Fibroblast of mammary gland (primary cell): Measurements from ENCODE around the gene RASGRF2.

ENCODE experiments used
- DNase-seq: peaks from one replicate; pipeline ENCODE4 v3.0.0-alpha.2; 2010; ENCODE audit warnings: low read depth
- H3K4me3 ChIP-seq: 2 replicates; pipeline ENCODE4 v1.5.1; 2011; ENCODE audit warnings: low read depth, mild to moderate bottlenecking, low read length, moderate library complexity; ENCODE audit not compliant: control insufficient read depth
- TF ChIP-seq, protein P1 (sequence below): conservative IDR thresholded peaks from 2 replicates; pipeline ENCODE4 v1.5.1; 2011; ENCODE audit warnings: low read depth, low read length, inconsistent platforms; ENCODE audit not compliant: control insufficient read depth, insufficient read depth

Gene RASGRF2

DNA sequence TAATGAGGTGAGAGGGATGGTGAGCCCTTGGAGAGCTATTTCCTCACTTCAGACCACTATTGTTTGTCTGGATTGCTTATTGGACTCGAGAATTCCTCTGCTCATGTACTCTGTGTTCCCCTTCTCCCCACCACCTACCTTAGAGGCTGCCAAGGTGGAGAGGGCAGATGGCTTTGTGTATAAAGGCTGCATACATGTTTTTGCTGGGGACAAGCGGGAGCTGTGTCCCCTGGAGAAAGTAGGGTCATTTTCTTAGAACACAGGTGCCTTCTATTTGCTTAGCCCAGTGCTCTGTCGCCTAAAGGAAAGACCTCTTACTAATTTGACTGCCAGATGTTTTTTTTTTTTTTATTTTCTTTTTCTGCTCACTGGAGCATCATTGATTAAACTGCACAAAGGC lies 29.7 kb downstream of the RASGRF2 start:
- H3K4me3 ChIP-seq, result no peak overlapping the region
- TF ChIP-seq, protein P1, sequence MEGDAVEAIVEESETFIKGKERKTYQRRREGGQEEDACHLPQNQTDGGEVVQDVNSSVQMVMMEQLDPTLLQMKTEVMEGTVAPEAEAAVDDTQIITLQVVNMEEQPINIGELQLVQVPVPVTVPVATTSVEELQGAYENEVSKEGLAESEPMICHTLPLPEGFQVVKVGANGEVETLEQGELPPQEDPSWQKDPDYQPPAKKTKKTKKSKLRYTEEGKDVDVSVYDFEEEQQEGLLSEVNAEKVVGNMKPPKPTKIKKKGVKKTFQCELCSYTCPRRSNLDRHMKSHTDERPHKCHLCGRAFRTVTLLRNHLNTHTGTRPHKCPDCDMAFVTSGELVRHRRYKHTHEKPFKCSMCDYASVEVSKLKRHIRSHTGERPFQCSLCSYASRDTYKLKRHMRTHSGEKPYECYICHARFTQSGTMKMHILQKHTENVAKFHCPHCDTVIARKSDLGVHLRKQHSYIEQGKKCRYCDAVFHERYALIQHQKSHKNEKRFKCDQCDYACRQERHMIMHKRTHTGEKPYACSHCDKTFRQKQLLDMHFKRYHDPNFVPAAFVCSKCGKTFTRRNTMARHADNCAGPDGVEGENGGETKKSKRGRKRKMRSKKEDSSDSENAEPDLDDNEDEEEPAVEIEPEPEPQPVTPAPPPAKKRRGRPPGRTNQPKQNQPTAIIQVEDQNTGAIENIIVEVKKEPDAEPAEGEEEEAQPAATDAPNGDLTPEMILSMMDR, result no peak
- DNase-seq, result no peak

GRCh38 chr5:80990527-80990926 lies 30.4 kb downstream of the RASGRF2 start:
- no peak for DNase-seq
- no peak overlapping the region for H3K4me3 ChIP-seq
- TF ChIP-seq, protein P1, result no peak

DNA sequence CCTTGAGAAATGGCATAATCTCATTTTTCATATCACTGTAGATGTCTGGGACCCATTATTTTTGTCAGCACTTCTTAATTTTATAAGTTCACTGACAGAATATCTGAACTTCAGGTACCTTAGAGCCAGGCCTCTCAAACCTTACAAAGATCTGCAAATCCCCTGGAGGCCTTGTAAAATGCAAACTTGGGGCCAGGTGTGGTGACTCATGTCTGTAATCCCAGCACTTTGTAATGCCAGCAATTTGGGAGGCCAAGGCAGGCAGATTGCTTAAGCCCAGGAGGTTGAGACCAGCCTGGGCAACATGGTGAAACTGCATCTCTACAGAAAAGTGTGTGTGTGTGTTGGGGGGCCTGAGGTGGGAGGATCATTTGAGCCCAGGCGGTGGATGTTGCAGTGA lies 30.8 kb downstream of the RASGRF2 start:
- peak; percentile 6 for DNase-seq
- TF ChIP-seq, protein P1, result no peak
- no peak overlapping the region for H3K4me3 ChIP-seq

DNA sequence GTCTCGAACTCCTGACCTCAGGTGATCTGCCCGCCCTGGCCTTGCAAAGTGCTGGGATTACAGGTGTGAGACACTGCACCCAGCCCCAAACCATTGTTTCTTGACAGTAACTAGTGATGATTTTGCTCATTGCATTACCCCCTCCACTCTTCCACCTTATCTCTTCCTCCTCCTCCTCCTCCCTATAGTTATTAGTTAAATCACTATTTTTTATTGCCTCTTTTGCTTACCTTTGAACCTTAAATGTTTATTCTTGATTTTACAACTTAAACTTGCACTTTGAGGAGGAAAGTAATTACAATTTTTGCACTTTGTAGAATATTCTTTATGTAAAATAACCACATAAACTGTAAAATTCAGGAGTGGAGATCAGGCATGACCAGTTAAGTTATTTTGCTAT lies 35.7 kb downstream of the RASGRF2 start:
- TF ChIP-seq, protein P1, result no peak
- DNase-seq, result no peak
- H3K4me3 ChIP-seq, result no peak overlapping the region

- TF ChIP-seq, protein P1, result no peak
- DNase-seq, result no peak
Measured at GRCh38 chr5:80998590-80998979, 38.4 kb downstream of the RASGRF2 start.

DNA sequence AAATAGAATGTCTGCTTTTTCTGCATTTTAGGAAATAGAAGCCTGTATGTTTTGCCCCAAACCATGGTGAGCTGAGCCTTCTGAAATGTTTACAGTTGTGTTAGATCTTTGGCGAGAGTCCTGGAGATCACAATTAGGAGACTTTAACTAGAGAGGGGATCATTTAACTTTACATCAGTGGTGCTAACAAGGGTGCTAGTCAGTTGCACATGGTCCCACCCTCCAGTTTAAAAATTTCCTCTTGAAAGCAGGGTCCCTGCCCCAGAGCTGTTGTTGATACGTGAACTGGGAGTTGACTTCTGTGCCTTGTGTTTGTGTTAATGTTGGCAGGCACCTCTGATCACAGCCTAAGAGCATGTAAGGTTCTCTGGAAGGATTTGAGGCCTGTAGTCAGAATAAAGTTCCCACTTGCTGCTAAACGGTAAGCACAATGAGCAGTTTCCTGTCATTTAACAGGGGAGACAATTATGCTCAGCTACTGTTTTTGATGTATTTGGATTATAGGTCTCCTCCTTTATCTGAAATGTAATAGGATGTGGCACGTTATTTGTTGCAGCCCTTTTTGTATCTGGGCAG lies 43.7 kb downstream of the RASGRF2 start:
- no peak overlapping the region for H3K4me3 ChIP-seq
- DNase-seq, result no peak
- TF ChIP-seq, protein P1, result no peak

More at GRCh38 chr5:80998590-80998979, 38.4 kb downstream of the RASGRF2 start:
- H3K4me3 ChIP-seq, result no peak overlapping the region

DNA sequence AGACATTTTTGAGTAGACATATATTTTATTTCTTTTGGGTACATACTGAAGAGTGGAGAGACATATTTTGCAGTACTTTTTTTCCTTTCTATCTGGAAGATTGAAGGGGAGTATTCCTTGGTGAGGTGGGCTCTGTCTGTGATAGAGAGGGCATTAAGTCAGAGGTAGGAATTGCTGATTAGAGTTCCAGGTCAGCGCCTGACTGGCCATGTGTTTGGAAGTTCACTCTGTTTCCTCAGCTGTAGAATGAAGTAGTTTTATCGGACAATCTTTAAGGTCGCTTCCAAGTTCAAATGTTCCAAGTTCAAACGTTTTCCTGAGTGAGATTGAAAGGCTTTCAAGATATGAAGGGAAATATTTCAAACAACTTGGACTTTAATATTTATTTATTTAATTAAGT lies 45.5 kb downstream of the RASGRF2 start:
- TF ChIP-seq, protein P1, result no peak
- no peak for DNase-seq
- H3K4me3 ChIP-seq, result no peak overlapping the region
